Thyroid gland (tissue), 4 donors: Measurements from ENCODE around the gene TAF13.

Experiments
- CTCF ChIP-seq, 6 experiments: fragments of 200-600 bp in 3 of 6; fragments of 450-650 bp in 3 of 6; sonication (generic) in 3 of 6; IDR thresholded peaks; one replicate each; pipeline ENCODE4 v1.5.1; 2016 to 2019; ENCODE audit warnings: antibody characterized with exemption in 6 of 6, mild to moderate bottlenecking in 2 of 6, inconsistent platforms in 1 of 6, moderate library complexity in 1 of 6
- POLR2A ChIP-seq, 2 donors: fragments of 450-650 bp; IDR thresholded peaks; one replicate each; pipeline ENCODE4 v1.6.1; 2017; ENCODE audit warnings: antibody characterized with exemption in 2 of 2, mild to moderate bottlenecking in 2 of 2, moderate library complexity in 1 of 2

GRCh38 chr1:109079240-109079622 lies 3.4 kb upstream of the TAF13 start:
- TF ChIP-seq CTCF (IDR thresholded peaks at IDR 0.05) (no peak), POLR2A (IDR thresholded peaks at IDR 0.05) (no peak)
